K562 (cell line): ENCODE results near the gene GJC2.

Experiments
- FOSL1 ChIP-seq: fragments of 200-800 bp; sonication (Bioruptor generic); conservative IDR thresholded peaks from 2 replicates; pipeline ENCODE4 v1.6.1; 2016; ENCODE audit warnings: missing genetic modification characterization, missing compliant biosample characterization
- GABPA ChIP-seq: fragments of 200-800 bp; sonication (Bioruptor generic); conservative IDR thresholded peaks from 2 replicates; pipeline ENCODE4 v1.6.1; 2016; ENCODE audit warnings: low read depth, missing genetic modification characterization, missing compliant biosample characterization
- XRCC4 ChIP-seq: IDR thresholded peaks from one replicate; pipeline ENCODE4 v1.6.1; 2011; ENCODE audit not compliant: insufficient read depth, insufficient read length; ENCODE audit errors: extremely low read depth
- TF ChIP-seq, protein P1 (sequence below): sonication (generic); formaldehyde crosslinking; IDR thresholded peaks from 2 replicates; pipeline ENCODE4 v1.8.0; 2023; ENCODE audit warnings: mild to moderate bottlenecking, missing genetic modification reagents

DNA sequence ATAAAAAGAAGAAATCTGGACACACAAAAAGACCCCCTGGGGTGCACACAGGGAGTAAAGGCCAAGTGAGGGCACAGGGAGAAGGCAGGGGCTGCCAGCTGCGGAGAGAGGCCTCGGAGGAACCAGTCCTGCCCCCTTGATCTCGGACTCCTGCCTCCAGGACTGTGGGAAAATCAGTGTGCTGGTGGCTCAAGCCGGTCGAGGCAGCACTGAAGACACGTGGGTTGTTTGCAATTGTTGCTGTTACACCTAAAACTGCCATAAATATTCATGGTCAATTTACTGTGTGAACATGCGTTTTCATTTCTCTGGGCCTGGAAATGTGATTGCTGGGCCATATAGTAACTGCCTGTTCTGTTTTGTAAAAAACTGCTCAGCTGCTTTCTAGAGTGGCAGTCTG lies 34.4 kb downstream of the GJC2 start:
- TF ChIP-seq GABPA (tag): no peak
- TF ChIP-seq, protein P1, sequence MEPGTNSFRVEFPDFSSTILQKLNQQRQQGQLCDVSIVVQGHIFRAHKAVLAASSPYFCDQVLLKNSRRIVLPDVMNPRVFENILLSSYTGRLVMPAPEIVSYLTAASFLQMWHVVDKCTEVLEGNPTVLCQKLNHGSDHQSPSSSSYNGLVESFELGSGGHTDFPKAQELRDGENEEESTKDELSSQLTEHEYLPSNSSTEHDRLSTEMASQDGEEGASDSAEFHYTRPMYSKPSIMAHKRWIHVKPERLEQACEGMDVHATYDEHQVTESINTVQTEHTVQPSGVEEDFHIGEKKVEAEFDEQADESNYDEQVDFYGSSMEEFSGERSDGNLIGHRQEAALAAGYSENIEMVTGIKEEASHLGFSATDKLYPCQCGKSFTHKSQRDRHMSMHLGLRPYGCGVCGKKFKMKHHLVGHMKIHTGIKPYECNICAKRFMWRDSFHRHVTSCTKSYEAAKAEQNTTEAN (CRISPR knock-in tag): no peak
- TF ChIP-seq FOSL1: no peak
- no peak for TF ChIP-seq XRCC4
